ENCODE data around the gene HEXD.
"Not testable (repeated sequence)": the region's sequence is repeated elsewhere in the genome, so short reads cannot be mapped to it uniquely, and the experiment has no call there.

GRCh38 chr17:82381703-82382009 lies 36.5 kb upstream of the HEXD start:
- TF ChIP-seq POLR2A, CTCF (IDR thresholded peaks at IDR 0.05): not testable (repeated sequence)
